GM23248 (cell line): ENCODE results near the gene NYAP2.

Experiments
- EZH2 ChIP-seq: fragments of 200-600 bp; sonication (generic); IDR thresholded peaks from 2 replicates; pipeline ENCODE4 v1.6.1; 2018; ENCODE audit warnings: antibody characterized with exemption, mild to moderate bottlenecking; ENCODE audit not compliant: insufficient read depth, poor library complexity, severe bottlenecking
- EZH2phosphoT487 ChIP-seq: fragments of 200-600 bp; sonication (generic); IDR thresholded peaks from 2 replicates; pipeline ENCODE4 v1.6.1; 2018; ENCODE audit warnings: antibody characterized with exemption, moderate library complexity, mild to moderate bottlenecking, low read depth; ENCODE audit not compliant: insufficient read depth

- TF ChIP-seq EZH2 (no peak), EZH2phosphoT487 (no peak)
These were observed 101.5 kb downstream of the NYAP2 start for GRCh38 chr2:225501022-225501421.
